Measurements from ENCODE around the gene RUNX2. TPM values are rescaled to one million over a fixed set of nuclear protein-coding genes. Genes with fewer than 3 reads are reported as not detected.

The RUNX2 gene
- total and polyA plus RNA-seq, 8 donors = 0.80 to 18.7 (median 2.7) TPM; not detected in 1

GRCh38 chr6:45710304-45710821, 382.2 kb downstream of the RUNX2 start:
- H3K36me3 ChIP-seq = no peaks in the 10 kb centered on the region
- TF ChIP-seq POLR2A (IDR thresholded peaks at IDR 0.05) = no peak
- no peak for TF ChIP-seq EP300 (IDR thresholded peaks at IDR 0.05)
- TF ChIP-seq CTCF (IDR thresholded peaks at IDR 0.05) = no peak
- TF ChIP-seq POLR2AphosphoS5 (IDR thresholded peaks at IDR 0.05) = no peak
- no peak overlapping the region for H3K27ac ChIP-seq
- H3K9me3 ChIP-seq = no peaks in the 10 kb centered on the region
- peak in 1 of 2 donors; percentile 43 for DNase-seq
- intact Hi-C loops (cut with DNase I; ENCODE audit: low total_unique reads) = loop anchor here (10.0 kb wide), 3 partner anchors 626 to 1236 kb away; no protein-coding TSS in a partner anchor
- no peak overlapping the region for H3K4me3 ChIP-seq
- peaks cover 0 to 21% (median 4%) of the 10 kb centered on the region in 4 donors for H3K4me1 ChIP-seq
- no peaks in the 10 kb centered on the region for H3K27me3 ChIP-seq
- 61 to 79% (median 66%) methylated on average over 5 of the region's 5 CpGs for WGBS, 5 donors

DNA sequence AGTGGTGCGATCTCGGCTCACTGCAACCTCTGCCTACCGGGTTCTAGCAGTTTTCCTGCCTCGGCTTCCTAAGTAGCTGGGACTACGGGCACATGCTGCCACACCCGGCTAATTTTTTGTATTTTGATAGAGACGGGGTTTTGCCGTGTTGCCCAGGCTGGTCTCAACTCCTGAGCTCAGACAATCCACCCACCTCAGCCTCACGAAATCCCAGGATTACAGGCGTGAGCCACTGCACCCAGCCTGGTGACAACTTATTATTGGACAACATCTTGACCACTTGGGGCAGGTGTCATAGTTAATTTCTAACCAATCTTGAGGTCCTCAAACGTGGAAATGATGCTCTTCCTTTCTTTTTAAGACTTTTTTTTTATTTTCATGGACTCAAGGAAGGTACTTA, 383.9 kb downstream of the RUNX2 start:
- no peaks in the 10 kb centered on the region for H3K9me3 ChIP-seq
- H3K4me3 ChIP-seq = no peak overlapping the region
- DNase-seq = no peak
- no peaks in the 10 kb centered on the region for H3K36me3 ChIP-seq
- intact Hi-C loops (cut with DNase I; ENCODE audit: low total_unique reads) = loop anchor here (10.0 kb wide), 3 partner anchors 627 to 1237 kb away; no protein-coding TSS in a partner anchor
- no peaks in the 10 kb centered on the region for H3K27me3 ChIP-seq
- TF ChIP-seq POLR2A (IDR thresholded peaks at IDR 0.05) (no peak), EP300 (IDR thresholded peaks at IDR 0.05) (no peak), POLR2AphosphoS5 (IDR thresholded peaks at IDR 0.05) (no peak), CTCF (IDR thresholded peaks at IDR 0.05) (no peak)
- H3K4me1 ChIP-seq = peaks cover 0 to 21% (median 4%) of the 10 kb centered on the region in 4 donors
- no peak overlapping the region for H3K27ac ChIP-seq
- WGBS, 5 donors = 88 to 92% (median 88%) methylated on average over 11 of the region's 11 CpGs

- H3K27me3 ChIP-seq = no peaks in the 10 kb centered on the region
- H3K36me3 ChIP-seq = no peaks in the 10 kb centered on the region
- H3K9me3 ChIP-seq = no peaks in the 10 kb centered on the region
- TF ChIP-seq POLR2AphosphoS5 (IDR thresholded peaks at IDR 0.05) (no peak), EP300 (IDR thresholded peaks at IDR 0.05) (no peak), POLR2A (IDR thresholded peaks at IDR 0.05) (no peak), CTCF (IDR thresholded peaks at IDR 0.05) (no peak)
- 89 to 97% (median 94%) methylated on average over 2 of the region's 2 CpGs for WGBS, 5 donors
- intact Hi-C loops (cut with DNase I; ENCODE audit: low total_unique reads) = loop anchor here (10.0 kb wide), 3 partner anchors 628 to 1238 kb away; no protein-coding TSS in a partner anchor
- H3K4me3 ChIP-seq = no peak overlapping the region
- no peak for DNase-seq
- no peak overlapping the region for H3K27ac ChIP-seq
- H3K4me1 ChIP-seq = peaks cover 0 to 21% (median 4%) of the 10 kb centered on the region in 4 donors
These were observed 384.7 kb downstream of the RUNX2 start for GRCh38 chr6:45712786-45713185.

Other genes with a start within 250 kb of the RUNX2 start
- gene SUPT3H, start 49.6 kb downstream of the RUNX2 start, total RNA-seq = 10 to 100 TPM in 1 of 5 donors, 1 to 10 TPM in 2, under 1 TPM in 1, not detected in 1; 0.29 to 16.2 (median 2.6) TPM
- gene SUPT3H, start 49.6 kb downstream of the RUNX2 start, polyA plus RNA-seq = 1 to 10 TPM; 4.0 to 5.0 (median 4.0) TPM

All from stomach (tissue), 9 donors.